Stimulated activated CD8-positive, alpha-beta memory T cell treated with anti-CD3 and anti-CD28 coated beads, Interleukin-12 subunit alpha, Interleukin-12 subunit beta, amount 100 ng/mL, for 24 hours (primary cell): Measurements from ENCODE around the gene RXRA.

Experiments
- DNase-seq: peaks from one replicate; pipeline ENCODE4 v3.0.0-alpha.2; 2020; ENCODE audit errors: extremely low read depth

RXRA gene

DNA sequence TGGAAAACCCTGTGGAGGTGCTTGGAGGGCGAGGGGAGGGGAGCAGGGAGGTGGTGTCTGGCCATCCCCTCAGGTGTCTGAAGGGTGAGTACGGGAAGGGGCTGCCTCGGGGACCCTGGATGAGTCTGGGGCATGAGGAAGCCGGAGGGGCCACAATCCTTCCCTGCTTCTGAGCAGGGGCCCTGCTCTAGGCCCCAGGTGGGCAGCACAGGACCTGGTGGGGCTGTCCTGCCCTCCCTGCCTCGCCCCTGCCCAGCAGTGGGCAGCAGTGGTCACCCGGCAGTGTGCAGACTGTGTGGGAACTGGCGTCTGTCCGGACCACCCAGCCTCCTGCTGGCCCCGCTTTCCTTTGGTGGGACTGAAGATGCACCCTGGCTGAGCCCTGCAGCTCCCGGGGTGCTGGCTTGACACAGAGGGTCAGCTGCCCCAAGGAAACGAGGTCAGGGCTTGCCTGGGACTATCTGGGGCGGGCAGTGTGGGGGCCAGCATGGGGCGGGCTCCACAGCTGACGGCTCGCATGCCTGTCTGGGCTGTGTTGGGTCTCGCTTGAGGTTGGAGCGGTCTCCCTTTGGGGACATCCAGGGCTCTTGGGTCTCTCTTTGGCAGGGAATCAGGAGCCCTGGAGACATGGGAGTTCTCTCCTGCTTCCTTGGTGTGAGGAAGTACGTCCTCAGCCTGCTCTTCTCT lies 26.1 kb downstream of the RXRA start:
- DNase-seq = no peak

GRCh38 chr9:134353539-134353938 lies 27.3 kb downstream of the RXRA start:
- no peak for DNase-seq

DNA sequence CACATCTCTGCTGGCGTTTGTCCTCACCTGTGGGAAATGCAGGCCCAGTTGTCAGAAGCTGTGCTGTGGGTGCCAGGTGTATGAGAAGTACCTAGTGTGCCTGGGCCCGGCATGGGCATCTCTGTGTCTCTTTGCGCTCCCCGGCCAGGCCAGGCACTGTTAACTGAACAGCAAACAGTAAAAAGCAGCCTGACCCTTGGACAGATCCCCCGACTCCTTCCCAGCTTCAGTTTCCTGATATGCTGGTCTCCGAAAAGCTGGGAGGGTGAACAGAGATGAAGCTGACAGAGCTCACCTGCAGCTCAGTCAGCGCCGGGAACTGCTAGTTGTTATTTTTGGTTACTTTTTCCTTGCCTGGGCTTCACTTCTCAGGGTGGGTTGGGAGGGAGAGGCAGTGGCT lies 28.9 kb downstream of the RXRA start:
- DNase-seq = no peak

DNA sequence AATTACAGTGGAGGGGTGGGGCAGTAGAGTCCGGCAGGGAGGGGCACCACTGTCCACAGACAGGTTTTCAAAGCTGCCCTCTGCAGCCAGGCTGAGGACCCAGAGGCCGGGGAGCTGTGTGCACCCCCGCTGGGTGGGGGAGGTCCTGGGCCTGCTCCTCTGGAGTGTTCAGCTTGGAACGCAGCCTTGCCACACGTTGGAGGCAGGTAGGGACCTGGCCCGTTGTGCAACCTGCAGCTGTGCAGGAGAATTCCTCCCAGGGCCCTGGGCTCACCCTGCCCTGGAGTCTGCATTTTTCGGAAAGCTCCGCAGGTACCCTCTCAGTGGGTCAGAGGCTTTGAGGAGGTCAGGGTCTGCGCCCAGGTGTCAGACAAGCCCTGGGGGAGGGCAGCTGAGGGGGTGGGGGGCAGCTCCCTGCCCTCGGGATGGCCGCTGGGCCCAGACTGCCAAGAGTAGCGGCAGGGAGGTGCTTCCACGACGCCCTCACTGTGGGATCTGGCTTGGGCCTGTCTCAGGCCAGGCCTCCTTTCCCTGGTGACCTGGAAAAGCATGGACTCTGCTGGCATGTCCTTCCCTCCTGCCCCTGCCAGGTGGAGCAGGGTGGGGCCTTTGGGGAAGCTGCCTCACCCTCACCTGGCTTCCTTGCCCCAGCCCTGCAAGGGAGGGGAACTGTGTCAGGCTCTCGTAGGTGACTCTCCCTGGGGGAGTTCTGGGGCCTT lies 29.5 kb downstream of the RXRA start:
- DNase-seq = no peak

GRCh38 chr9:134356496-134357470 lies 30.5 kb downstream of the RXRA start:
- no peak for DNase-seq

DNA sequence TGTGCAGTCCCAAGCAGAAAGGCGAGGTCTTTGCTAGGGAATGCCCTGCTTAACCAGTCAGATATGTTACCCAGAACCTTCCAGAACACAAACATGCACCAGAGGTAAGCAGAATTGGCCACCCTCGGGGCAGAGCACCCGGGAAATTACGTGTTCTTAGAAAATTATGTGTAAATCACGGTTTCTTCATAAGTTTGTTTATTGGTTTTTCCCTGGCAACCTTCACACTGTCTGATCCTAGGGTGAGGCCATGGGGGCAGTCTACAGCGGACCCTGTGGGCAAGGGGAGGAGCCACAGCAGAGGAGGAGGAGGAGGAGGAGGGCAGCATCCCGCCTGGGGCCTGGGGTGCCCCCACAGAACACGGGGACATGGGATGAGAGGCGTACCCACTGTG lies 31.4 kb downstream of the RXRA start:
- DNase-seq = no peak

- no peak for DNase-seq
Observed at GRCh38 chr9:134358026-134358661, 31.9 kb downstream of the RXRA start.

GRCh38 chr9:134358662-134359319 lies 32.5 kb downstream of the RXRA start:
- DNase-seq = no peak

DNA sequence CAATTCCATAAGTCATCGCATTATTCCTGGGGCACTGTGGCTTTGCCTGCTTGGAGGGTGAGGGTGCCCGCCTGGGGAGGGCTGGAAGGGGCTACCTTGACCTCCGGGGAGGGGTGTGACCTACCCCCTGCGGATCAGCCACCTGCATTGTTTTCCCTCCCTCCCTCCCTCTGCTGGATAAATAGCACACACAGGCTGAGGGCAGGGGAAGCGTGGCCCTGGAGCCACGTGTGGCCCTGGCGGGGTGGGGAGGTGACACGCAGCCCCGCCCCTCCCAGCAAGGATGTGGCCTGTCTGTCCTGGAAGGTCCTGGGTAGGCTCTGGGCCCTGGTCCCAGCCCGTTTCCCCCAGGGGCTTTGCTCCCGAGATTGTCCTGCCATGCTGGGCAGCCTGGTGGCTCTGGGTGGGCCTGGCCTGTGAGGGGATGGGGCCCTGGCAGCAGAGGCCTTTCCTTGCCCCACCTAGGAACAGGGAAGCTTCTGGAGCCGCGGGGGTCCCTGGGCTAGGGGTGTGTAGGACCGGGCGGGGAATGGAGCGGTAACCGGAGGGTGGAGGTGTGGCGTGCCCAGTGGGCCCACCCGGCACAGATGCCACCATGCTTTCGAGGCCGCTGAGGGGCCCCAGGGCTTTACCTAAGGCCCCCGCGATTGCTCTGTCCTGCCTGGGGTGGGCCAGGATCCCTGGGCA lies 33.4 kb downstream of the RXRA start:
- no peak for DNase-seq

- no peak for DNase-seq
Observed at GRCh38 chr9:134360180-134360759, 34.0 kb downstream of the RXRA start.

DNA sequence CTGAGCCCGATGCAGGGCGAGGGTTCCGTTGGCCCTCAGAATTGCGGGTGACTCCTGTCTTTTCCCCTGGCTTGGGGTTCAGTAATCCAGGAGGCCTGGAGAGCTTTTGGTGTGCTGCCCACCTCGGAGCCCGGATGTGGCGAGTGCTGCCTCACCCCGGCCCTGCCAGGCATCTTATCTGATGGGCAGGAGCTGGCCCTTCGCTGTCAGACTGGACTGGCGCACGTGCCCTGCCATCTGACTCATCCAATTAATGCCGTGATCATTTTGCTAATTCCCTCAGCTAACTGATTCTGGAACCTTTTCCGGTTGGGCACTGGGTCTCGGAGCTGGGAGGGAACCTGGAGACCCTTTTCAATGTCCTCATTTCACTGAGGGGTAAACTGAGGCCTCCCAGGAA lies 34.6 kb downstream of the RXRA start:
- DNase-seq = no peak

DNA sequence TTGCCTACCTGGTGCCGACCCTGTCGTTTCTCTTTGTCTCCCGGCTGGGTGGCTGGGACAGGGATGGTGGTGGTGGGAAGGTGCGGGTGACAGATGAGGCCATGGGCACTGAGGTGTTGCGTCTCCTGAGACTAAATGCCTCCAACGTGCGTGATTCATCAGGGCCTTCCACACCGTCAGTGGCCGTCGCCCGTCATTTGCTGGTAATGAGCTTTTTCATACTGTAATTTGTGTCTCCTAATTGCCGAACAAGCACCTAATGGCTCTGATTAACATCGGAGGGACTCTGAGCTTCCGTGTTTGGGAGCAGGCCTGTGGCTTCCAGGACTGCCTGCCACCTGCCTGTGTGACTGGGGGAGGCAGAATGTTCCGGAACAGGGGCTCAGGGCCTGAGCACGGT lies 35.2 kb downstream of the RXRA start:
- DNase-seq = no peak

- DNase-seq = no peak
Observed at GRCh38 chr9:134361843-134362414, 35.7 kb downstream of the RXRA start.

GRCh38 chr9:134363450-134363849 lies 37.2 kb downstream of the RXRA start:
- DNase-seq = no peak

- DNase-seq = no peak
Observed at GRCh38 chr9:134364391-134365114, 38.3 kb downstream of the RXRA start.

DNA sequence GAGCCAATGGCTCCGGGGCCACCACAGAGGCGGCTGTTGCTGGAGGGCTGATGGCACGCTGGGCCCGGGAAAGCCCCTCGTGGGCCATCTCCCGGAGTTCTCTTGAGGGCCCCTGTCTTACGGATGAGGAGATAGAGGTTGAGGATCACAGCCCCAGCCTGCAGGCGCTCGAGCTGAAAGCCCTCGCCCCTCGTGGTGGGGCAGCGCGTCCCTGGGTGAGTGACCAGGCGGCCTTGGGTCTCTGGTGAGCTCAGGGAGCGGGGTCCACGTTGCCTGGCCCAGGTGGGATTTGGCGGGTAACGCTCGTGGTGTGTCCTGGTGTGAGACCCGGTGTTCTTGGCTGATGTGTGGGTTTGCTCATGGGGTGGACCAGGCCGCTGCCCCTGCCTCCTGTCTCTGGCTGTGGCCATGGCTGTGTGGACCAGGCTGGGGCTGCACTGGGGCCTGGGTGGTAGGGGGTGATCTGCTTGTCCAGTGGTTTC lies 38.9 kb downstream of the RXRA start:
- DNase-seq = no peak

DNA sequence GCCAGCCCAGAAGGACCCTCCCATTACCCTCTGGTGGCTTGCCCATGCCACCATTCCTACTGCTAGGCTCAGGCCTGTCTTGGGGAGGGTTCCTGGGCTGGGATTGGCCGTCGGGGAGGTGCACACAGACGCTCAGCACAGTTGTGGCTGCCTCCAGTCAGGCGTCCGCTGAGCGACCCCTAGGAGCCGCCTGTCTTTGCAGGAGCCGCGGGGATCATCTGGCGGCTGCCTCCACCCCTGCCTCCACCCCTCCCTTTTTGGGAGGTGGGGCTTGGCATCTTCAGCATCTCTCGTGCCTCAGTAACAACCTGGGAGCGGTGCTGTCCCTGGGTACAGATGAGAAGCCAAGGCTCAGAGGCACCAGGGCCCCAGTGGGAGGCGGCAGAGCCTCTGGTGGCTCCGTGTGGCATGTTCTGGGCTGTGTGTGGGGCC lies 39.6 kb downstream of the RXRA start:
- DNase-seq = no peak

- no peak for DNase-seq
Observed at GRCh38 chr9:134366223-134367031, 40.2 kb downstream of the RXRA start.
